ENCODE data around the gene RCSD1.

DNA sequence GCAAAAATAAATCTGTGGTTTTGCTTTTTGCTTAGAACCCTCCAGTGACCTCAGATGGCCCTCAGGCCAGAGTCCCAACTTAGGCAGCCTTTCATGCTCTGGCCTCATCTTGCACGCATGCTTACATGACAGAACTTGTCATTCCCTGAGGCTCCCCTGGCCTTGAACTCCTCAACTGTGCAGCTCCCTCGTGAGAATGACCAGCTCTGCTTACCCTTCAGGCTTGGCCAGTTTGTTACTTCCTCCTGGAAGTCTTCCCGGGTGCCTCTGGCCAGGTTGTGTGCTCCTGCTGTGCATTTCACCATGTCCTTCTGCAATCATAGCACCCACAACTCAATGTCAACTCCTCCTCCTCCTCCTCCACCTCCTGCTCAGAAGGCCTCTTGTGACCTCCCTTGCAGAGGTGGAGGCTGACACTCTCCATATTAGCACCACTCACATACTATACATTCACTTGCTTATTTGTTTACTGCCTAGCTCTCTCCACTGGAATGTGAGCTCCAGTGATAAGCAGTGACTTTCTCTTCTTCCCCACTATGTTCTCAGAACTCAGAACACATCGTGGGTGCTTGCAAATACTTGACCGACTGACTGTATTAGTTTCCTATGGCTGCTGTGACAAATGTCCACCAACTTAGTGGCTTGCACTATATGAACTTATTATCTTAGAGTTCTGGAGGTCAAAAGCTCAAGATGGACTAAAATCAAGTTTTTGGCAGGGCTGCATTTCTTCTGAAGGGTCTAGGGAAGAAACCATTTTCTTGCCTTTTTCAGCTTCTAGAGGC is 41.9 kb downstream of the RCSD1 start:
- TF ChIP-seq CTCF (IDR thresholded peaks at IDR 0.05; ENCODE audit: low read depth, low read length) = no peak
- TF ChIP-seq EZH2phosphoT487 (IDR thresholded peaks at IDR 0.05; ENCODE audit: low read depth) = no peak
